Measurements from ENCODE around the gene XIAP. TPM values are rescaled to one million over a fixed set of nuclear protein-coding genes. Genes with fewer than 3 reads are reported as not detected.
"Not testable (repeated sequence)": the region's sequence is repeated elsewhere in the genome, so short reads cannot be mapped to it uniquely, and the experiment has no call there.

Gene XIAP
- total RNA-seq, 1 experiment from 2014 or later = 27.2 TPM

DNA sequence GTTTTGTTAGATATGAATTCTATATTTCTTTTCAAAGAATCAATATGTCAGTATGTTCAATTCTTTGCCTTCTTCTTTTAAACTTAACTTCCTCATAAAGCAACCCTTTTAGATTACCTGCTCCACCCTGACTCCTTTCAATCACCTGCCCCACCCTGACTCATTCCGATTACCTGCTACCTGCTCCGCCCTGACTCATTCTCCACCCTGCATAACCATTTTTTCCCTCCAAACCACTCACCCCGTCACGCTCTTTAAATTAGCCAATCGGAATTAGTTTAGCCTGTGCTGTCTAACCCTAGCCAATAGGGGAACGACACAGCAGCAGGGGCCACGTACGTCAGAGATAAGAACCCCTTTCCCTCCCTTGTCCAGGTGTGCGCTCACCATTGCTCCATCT lies 9.9 kb upstream of the XIAP start:
- not testable (repeated sequence) for H3K36me3 ChIP-seq (replicated peaks; ENCODE audit: control insufficient read depth, insufficient read depth, low read length); H3K4me3 ChIP-seq (ENCODE audit: insufficient read depth, low read depth, low read length); H3K27me3 ChIP-seq (ENCODE audit: control insufficient read depth, insufficient read depth, low read length); DNase-seq

DNA sequence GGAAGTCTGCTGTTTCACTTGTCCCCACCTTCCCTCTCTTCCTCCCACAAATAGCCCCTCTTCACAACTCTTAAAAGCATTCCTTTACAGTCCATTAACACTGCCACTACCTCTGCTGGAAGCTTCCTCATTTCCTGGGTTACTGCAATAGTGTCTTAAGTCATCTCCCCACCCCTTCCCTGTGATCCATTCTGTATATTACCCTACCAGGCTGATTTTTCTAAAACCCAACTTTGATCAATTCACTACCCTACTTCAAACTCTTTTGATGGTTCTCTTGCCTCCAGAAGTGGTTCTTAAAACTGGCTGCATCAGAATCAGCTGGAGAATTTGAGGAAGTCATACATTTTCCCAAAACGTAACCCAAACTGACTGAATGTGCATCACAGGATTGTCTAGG lies 8.8 kb upstream of the XIAP start:
- DNase-seq = no peak
- H3K27me3 ChIP-seq (ENCODE audit: control insufficient read depth, insufficient read depth, low read length) = no peaks in the 10 kb centered on the region
- H3K4me3 ChIP-seq (ENCODE audit: insufficient read depth, low read depth, low read length) = no peak overlapping the region
- no peaks in the 10 kb centered on the region for H3K36me3 ChIP-seq (replicated peaks; ENCODE audit: control insufficient read depth, insufficient read depth, low read length)

DNA sequence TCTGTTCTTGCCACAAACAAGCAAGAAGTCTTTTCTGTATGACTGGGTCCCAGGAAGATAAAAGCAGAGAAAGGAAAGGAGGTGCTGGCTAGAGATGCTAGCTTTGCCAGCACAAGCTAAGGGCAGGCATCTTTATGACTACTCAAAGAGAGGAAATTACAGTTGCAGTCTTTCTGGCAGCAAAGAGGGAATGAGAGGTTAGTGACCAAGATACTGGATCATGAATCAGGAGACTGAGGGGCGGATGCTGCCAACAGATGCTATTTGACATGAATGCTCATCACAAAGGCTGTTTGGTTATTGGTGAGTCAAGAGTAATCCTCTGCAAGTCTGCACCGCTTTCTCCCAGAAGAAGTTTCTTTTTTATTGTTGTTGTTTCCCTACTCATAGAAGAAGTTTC lies 5.5 kb upstream of the XIAP start:
- no peak for DNase-seq
- Histone ChIP-seq H3K27me3 (ENCODE audit: control insufficient read depth, insufficient read depth, low read length) (no peaks in the 10 kb centered on the region), H3K4me3 (ENCODE audit: insufficient read depth, low read depth, low read length) (no peak overlapping the region), H3K36me3 (replicated peaks; ENCODE audit: control insufficient read depth, insufficient read depth, low read length) (no peaks in the 10 kb centered on the region)

DNA sequence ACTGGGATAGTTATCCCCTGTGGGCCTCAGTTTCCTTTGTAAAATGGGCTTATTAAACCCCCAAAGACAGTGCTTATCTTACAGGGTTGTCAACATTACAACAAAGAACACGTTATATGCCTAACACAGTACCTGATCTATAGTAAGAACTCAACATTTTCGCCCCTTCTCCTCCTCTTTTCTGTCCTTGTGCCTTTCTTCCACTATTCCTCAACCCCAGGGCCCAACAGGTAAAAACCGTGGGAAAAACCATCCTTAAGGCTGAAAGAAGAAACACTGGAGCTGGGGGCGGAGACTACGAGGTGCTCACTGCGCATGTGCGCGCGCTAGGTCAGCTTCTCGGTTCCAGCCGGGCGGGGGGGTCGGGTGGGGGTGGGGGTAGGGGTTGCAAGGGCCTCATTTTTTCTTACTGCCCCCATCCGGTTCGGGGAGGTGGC lies 426 bp upstream of the XIAP start:
- H3K36me3 ChIP-seq (replicated peaks; ENCODE audit: control insufficient read depth, insufficient read depth, low read length) = no peaks in the 10 kb centered on the region
- DNase-seq = no peak
- peak overlapping the region; percentile 82 for H3K4me3 ChIP-seq (ENCODE audit: insufficient read depth, low read depth, low read length)
- no peaks in the 10 kb centered on the region for H3K27me3 ChIP-seq (ENCODE audit: control insufficient read depth, insufficient read depth, low read length)

DNA sequence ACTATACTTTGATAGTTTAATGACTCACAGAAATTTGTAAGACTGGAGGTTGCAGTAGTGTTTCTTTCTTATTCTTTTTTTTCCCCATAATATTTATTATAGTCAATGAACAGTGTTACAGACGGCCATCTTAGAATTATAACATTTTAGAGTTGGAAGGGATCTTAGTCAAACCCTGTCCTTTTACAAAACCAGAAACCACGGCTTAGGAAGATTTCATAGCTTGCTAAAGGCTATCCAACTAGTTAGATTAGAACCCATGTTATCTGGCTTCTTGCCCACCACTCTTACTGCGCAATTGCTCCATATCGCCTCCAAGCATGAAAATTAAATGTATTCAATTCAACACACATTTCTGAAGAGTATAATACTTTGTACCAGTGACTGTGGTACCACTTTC lies 1.1 kb downstream of the XIAP start:
- Histone ChIP-seq H3K4me3 (ENCODE audit: insufficient read depth, low read depth, low read length) (peak overlapping the region; percentile 82), H3K27me3 (ENCODE audit: control insufficient read depth, insufficient read depth, low read length) (no peaks in the 10 kb centered on the region), H3K36me3 (replicated peaks; ENCODE audit: control insufficient read depth, insufficient read depth, low read length) (no peaks in the 10 kb centered on the region)
- DNase-seq = no peak

DNA sequence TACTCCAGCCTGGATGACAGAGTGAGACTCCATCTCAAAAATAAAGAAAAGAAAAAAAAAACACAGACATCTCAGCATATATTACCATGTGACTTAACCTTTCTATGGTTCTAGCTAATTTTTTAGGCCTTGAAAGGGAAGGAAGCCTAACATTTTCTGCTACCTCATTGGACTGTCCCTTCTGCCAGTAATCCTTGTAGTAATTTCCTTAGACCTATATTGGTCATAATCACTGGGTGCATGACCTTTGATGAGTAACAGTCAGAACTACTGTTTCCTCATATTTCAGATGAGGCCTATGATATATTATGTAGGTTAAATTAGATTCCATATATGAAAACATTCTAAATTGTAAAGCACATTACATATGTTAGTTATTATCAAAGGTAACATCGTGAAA lies 9.6 kb downstream of the XIAP start:
- no peak for DNase-seq
- H3K4me3 ChIP-seq (ENCODE audit: insufficient read depth, low read depth, low read length) = no peak overlapping the region
- H3K36me3 ChIP-seq (replicated peaks; ENCODE audit: control insufficient read depth, insufficient read depth, low read length) = no peaks in the 10 kb centered on the region; the same call in 1 of the 2 replicates
- no peaks in the 10 kb centered on the region for H3K27me3 ChIP-seq (ENCODE audit: control insufficient read depth, insufficient read depth, low read length)

DNA sequence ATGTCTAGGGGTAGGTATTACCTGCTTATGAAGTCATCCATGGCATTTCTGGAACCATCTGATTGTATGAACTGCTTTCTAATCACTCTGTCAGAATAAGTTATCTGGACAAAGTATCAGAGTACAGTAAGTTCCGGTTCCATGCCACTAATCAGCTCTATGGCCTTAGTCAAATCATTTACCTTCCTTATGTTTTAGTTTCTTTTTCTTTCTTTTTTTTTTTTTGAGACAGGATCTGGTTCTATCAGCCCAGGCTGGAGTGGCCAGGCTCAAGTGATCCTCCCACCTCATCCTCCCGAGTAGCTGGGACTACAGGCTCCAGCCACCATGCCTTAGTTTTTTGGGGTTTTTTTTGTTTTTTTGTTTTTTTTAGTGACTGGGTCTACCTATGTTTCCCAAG lies 11.5 kb downstream of the XIAP start:
- no peaks in the 10 kb centered on the region for H3K27me3 ChIP-seq (ENCODE audit: control insufficient read depth, insufficient read depth, low read length)
- no peak overlapping the region for H3K4me3 ChIP-seq (ENCODE audit: insufficient read depth, low read depth, low read length)
- H3K36me3 ChIP-seq (replicated peaks; ENCODE audit: control insufficient read depth, insufficient read depth, low read length) = no peaks in the 10 kb centered on the region; the same call in 1 of the 2 replicates
- DNase-seq = no peak

DNA sequence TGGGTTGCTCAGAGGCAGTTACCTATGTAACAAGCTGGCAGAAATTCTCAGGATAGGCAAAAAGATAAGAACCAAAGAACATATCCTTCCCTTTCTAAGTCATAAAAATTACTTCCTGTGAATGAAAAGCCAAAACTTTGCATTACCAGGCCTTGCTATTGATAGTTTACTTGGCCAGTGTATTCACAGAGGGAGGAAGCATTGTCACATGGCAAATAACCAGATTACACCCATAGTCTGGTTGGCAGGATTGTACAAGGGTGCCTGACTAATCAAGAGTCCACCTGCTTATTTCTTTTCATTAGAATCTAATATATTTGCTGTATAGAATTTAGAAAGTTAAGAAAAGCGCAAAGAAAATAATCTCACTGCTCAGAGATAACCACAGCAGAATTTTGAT lies 14.1 kb downstream of the XIAP start:
- DNase-seq = no peak
- H3K27me3 ChIP-seq (ENCODE audit: control insufficient read depth, insufficient read depth, low read length) = no peaks in the 10 kb centered on the region
- H3K36me3 ChIP-seq (replicated peaks; ENCODE audit: control insufficient read depth, insufficient read depth, low read length) = no peaks in the 10 kb centered on the region; the same call in 1 of the 2 replicates
- no peak overlapping the region for H3K4me3 ChIP-seq (ENCODE audit: insufficient read depth, low read depth, low read length)

DNA sequence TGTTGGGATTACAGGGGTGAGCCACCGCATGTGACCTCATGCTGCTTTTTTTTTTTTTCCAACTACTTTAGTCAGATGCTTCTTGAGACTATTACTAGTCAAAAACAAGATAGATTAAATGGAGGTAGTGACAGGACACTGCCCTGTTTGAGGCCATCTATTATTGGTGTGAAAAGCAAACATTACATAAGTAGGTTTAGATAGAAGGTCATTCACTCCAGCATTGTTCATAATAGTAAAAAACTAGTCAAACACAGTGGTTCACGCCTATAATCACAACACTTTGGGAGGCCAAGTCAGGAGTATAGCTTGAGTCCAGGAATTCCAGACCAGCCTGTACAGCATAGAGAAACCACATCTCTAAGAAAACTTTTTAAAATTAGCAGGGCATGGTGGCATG lies 16.3 kb downstream of the XIAP start:
- Histone ChIP-seq H3K36me3 (replicated peaks; ENCODE audit: control insufficient read depth, insufficient read depth, low read length) (no peaks in the 10 kb centered on the region; the same call in 1 of the 2 replicates), H3K4me3 (ENCODE audit: insufficient read depth, low read depth, low read length) (no peak overlapping the region), H3K27me3 (ENCODE audit: control insufficient read depth, insufficient read depth, low read length) (no peaks in the 10 kb centered on the region)
- DNase-seq = no peak

DNA sequence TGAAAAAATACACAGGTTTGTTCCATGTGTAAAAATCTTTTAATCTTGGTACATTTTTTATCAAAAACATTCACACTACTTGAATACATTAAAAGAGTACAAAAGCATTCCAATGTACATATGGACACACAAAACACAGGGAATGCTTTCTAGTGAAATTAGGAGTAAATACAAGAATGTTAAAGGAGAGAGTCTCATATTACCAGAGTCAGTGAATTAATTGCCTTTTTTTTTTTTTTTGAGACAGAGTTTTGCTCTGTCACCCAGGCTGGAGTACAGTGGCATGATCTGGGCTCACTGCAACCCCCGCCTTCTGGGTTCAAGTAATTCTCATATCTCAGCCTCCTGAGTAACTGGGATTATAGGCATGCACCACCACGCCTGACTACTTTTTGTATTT lies 17.0 kb downstream of the XIAP start:
- Histone ChIP-seq H3K36me3 (replicated peaks; ENCODE audit: control insufficient read depth, insufficient read depth, low read length) (no peaks in the 10 kb centered on the region; the same call in 1 of the 2 replicates), H3K27me3 (ENCODE audit: control insufficient read depth, insufficient read depth, low read length) (no peaks in the 10 kb centered on the region), H3K4me3 (ENCODE audit: insufficient read depth, low read depth, low read length) (no peak overlapping the region)
- no peak for DNase-seq

DNA sequence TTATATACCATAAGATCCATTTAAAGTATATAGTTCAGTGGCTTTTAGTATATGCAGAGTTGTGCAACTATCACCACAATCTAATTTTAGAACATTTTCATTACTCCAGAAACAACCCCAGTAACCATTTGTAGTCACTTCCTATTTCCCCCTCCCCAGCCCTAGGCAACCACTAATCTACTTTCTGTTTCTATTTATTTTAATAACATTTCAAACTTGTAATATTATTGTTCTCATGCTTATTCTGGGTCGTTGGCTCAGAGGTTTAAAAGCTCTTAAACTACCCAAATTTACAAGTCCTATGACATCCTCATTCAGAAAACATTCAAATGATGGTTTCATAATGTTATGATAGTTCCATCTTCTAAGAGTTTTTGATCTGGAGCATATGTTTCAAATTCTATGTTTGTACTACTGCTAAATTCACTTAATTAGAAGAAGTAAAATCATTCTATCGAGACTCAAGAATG lies 18.4 kb downstream of the XIAP start:
- Histone ChIP-seq H3K4me3 (ENCODE audit: insufficient read depth, low read depth, low read length) (no peak overlapping the region), H3K27me3 (ENCODE audit: control insufficient read depth, insufficient read depth, low read length) (no peaks in the 10 kb centered on the region), H3K36me3 (replicated peaks; ENCODE audit: control insufficient read depth, insufficient read depth, low read length) (no peaks in the 10 kb centered on the region)
- no peak for DNase-seq

DNA sequence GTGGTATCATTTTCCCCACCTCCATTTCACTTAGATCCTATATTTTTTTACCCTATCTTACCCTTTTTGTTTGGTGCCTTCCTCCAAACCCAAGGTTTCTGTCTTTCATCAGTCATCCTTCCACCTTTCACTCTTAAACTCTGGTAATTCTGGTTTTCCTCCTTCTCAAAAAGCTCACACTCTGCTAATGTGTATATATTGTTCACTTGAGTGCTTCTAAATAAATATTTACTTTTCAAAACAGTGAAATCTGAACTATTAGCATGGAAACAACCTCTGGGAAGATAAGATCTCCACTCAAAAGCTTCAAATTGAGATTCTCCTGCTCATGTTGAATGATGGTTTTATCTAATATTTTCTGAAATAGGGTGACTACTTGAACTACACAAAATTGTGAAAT lies 21.5 kb downstream of the XIAP start:
- Histone ChIP-seq H3K27me3 (ENCODE audit: control insufficient read depth, insufficient read depth, low read length) (no peaks in the 10 kb centered on the region), H3K4me3 (ENCODE audit: insufficient read depth, low read depth, low read length) (no peak overlapping the region), H3K36me3 (replicated peaks; ENCODE audit: control insufficient read depth, insufficient read depth, low read length) (peaks cover 6% of the 10 kb centered on the region; the same call in 1 of the 2 replicates)
- DNase-seq = no peak

DNA sequence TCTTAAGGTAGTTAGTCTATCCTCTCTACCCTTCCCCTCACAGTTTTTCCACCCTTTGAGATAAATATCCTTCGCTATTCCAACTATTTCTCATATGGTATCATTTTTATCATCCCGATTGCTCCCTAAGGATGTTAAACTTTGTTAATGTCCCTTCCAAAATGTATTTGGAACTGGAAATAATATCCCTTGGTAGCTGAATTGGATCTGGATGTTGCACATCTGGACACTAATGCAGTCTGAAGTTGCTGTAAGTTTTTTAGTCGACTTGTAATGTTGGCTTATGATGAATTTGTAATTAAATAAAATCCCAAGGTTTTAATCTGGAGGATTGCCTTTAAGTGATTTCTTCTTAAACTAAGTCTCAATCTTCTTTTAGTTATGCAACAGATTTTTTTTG lies 22.5 kb downstream of the XIAP start:
- Histone ChIP-seq H3K4me3 (ENCODE audit: insufficient read depth, low read depth, low read length) (no peak overlapping the region), H3K36me3 (replicated peaks; ENCODE audit: control insufficient read depth, insufficient read depth, low read length) (peaks cover 6% of the 10 kb centered on the region; the same call in 1 of the 2 replicates), H3K27me3 (ENCODE audit: control insufficient read depth, insufficient read depth, low read length) (no peaks in the 10 kb centered on the region)
- DNase-seq = no peak

DNA sequence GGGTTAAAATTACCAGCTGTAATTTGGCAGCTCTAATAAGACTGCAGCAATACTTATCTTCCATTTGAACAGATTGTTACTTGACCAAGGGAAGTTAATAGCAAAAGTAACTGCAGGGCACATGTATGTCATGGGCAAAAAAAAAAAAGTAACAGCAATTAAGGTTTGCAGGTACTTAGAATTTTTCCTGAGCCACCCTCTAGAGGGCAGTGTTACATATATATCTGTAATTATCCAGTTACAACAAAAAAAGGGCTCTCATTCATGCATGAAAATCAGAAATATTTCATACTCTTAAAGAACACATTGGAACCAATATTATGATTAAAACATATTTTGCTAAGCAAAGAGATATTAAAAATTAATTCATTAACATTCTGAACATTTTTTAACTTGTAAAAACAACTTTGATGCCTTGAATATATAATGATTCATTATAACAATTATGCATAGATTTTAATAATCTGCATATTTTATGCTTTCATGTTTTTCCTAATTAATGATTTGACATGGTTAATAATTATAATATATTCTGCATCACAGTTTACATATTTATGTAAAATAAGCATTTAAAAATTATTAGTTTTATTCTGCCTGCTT lies 25.1 kb downstream of the XIAP start:
- Histone ChIP-seq H3K36me3 (replicated peaks; ENCODE audit: control insufficient read depth, insufficient read depth, low read length) (peaks cover 10% of the 10 kb centered on the region), H3K27me3 (ENCODE audit: control insufficient read depth, insufficient read depth, low read length) (no peaks in the 10 kb centered on the region), H3K4me3 (ENCODE audit: insufficient read depth, low read depth, low read length) (no peak overlapping the region)
- DNase-seq = peak; percentile 58

DNA sequence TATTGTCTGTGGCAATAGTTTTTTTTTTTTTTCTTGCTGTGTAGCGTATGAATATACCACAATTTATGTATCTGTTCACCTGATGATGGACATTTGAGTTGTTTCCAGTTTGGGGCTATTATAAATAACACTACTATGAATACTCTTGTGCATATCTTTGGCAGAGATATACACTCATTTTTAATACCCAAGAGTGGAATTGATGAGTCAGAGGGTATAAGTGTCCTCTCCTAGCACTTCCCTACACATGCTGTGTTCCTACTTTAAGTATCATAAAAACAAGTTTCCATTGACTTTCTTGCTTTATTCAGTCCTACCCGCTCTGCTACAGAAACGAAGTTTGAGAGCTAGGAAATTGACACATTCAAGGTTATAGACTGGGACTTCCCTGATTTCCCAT lies 39.8 kb downstream of the XIAP start:
- no peaks in the 10 kb centered on the region for H3K27me3 ChIP-seq (ENCODE audit: control insufficient read depth, insufficient read depth, low read length)
- no peak for DNase-seq

DNA sequence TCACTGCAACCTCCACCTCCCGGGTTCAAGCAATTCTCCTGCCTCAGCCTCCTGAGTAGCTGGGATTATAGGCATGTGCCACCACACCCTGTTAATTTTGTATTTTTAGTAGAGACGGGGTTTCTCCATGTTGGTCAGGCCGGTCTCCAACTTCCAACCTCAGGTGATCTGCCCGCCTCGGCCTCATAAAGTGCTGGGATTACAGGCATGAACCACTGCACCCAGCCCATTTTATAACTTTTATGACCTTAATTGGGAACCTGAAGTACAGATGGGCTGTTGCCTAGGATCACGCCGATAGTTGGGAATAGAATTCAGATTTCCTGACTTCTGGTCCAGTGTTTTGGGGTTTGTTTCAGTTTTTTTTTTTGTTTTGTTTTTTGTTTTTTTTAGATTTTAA lies 43.4 kb downstream of the XIAP start:
- H3K27me3 ChIP-seq (ENCODE audit: control insufficient read depth, insufficient read depth, low read length); H3K36me3 ChIP-seq (replicated peaks; ENCODE audit: control insufficient read depth, insufficient read depth, low read length); H3K4me3 ChIP-seq (ENCODE audit: insufficient read depth, low read depth, low read length); DNase-seq: not testable (repeated sequence)

More for the DNA sequence above, 39.8 kb downstream of the XIAP start:
- Histone ChIP-seq H3K4me3 (ENCODE audit: insufficient read depth, low read depth, low read length) (no peak overlapping the region), H3K36me3 (replicated peaks; ENCODE audit: control insufficient read depth, insufficient read depth, low read length) (peaks cover 4% of the 10 kb centered on the region)
